ENCODE measurements around the gene PROP1.

GRCh38 chr5:177959315-177959714 is 36.7 kb downstream of the PROP1 start:
- TF ChIP-seq YY1 (IDR thresholded peaks at IDR 0.05; ENCODE audit: low read depth) (no peak), RAD21 (IDR thresholded peaks at IDR 0.05; ENCODE audit: low read depth) (no peak), TAF1 (IDR thresholded peaks at IDR 0.05; ENCODE audit: low read depth) (no peak), MAX (IDR thresholded peaks at IDR 0.05) (no peak), EP300 (IDR thresholded peaks at IDR 0.05; ENCODE audit: borderline replicate concordance) (no peak), CEBPB (IDR thresholded peaks at IDR 0.05) (no peak)

All from Ishikawa (cell line).